WTC11 (cell line): Measurements from ENCODE around the gene OR10J4.

Experiments
- ATF1 ChIP-seq: sonication (generic); formaldehyde crosslinking; IDR thresholded peaks from 2 replicates; pipeline ENCODE4 v1.8.1; 2023; ENCODE audit warnings: mild to moderate bottlenecking, moderate library complexity, missing genetic modification reagents
- ELF4 ChIP-seq: sonication (generic); formaldehyde crosslinking; IDR thresholded peaks from 2 replicates; pipeline ENCODE4 v1.8.1; 2022; ENCODE audit warnings: low read depth, mild to moderate bottlenecking, moderate library complexity, missing genetic modification reagents
- NFYB ChIP-seq: sonication (generic); formaldehyde crosslinking; conservative IDR thresholded peaks from 2 replicates; pipeline ENCODE4 v1.8.0; 2022; ENCODE audit warnings: low read depth, missing genetic modification reagents
- NR1H2 ChIP-seq: sonication (generic); formaldehyde crosslinking; IDR thresholded peaks from 2 replicates; pipeline ENCODE4 v1.9.0; 2021; ENCODE audit warnings: mild to moderate bottlenecking, moderate library complexity, missing genetic modification reagents
- TF ChIP-seq, protein P1 (sequence below): sonication (generic); formaldehyde crosslinking; IDR thresholded peaks from 2 replicates; pipeline ENCODE4 v1.8.1; 2023; ENCODE audit warnings: mild to moderate bottlenecking, moderate library complexity, missing genetic modification reagents
- TF ChIP-seq, protein P2 (sequence below): fragments of 200-600 bp; IDR thresholded peaks from 2 replicates; pipeline ENCODE4 v1.8.0; 2022; ENCODE audit warnings: antibody characterized with exemption
- TF ChIP-seq, protein P3 (sequence below): sonication (generic); formaldehyde crosslinking; IDR thresholded peaks from 2 replicates; pipeline ENCODE4 v1.8.1; 2022; ENCODE audit warnings: low read depth, mild to moderate bottlenecking, moderate library complexity, missing genetic modification reagents, borderline replicate concordance
- TF ChIP-seq, protein P4 (sequence below): sonication (generic); formaldehyde crosslinking; IDR thresholded peaks from 2 replicates; pipeline ENCODE4 v1.8.1; 2022; ENCODE audit warnings: low read depth, missing genetic modification reagents, borderline replicate concordance
- TF ChIP-seq, protein P5 (sequence below): fragments of 250-450 bp; sonication (Bioruptor Pico); IDR thresholded peaks from 2 replicates; pipeline ENCODE4 v1.9.0; 2021; ENCODE audit warnings: moderate library complexity, mild to moderate bottlenecking, inconsistent platforms, borderline replicate concordance

DNA sequence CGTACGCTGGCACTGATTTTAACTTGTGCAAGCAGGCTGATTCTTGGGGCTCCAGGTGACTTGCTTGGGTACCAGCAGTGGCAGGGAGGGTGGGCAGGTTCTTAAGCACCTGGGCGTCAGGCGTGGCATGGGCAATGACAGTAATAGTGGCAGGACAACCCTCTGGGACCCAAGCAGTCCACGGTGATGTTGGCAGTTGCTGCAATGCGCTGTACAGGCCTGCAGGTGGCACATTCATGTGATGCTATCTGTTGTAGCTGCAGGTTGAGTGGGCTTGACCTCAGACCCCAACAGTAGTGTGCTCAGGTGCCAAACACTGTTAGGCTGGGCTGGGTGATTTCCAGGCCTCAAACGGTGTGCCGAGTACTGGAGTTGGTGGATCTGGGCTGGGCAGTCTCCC is 10.2 kb upstream of the OR10J4 start:
- TF ChIP-seq, protein P1, sequence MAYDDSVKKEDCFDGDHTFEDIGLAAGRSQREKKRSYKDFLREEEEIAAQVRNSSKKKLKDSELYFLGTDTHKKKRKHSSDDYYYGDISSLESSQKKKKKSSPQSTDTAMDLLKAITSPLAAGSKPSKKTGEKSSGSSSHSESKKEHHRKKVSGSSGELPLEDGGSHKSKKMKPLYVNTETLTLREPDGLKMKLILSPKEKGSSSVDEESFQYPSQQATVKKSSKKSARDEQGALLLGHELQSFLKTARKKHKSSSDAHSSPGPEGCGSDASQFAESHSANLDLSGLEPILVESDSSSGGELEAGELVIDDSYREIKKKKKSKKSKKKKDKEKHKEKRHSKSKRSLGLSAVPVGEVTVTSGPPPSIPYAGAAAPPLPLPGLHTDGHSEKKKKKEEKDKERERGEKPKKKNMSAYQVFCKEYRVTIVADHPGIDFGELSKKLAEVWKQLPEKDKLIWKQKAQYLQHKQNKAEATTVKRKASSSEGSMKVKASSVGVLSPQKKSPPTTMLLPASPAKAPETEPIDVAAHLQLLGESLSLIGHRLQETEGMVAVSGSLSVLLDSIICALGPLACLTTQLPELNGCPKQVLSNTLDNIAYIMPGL (CRISPR knock-in tag) = no peak
- no peak for TF ChIP-seq NR1H2 (CRISPR knock-in tag)
- TF ChIP-seq, protein P2, sequence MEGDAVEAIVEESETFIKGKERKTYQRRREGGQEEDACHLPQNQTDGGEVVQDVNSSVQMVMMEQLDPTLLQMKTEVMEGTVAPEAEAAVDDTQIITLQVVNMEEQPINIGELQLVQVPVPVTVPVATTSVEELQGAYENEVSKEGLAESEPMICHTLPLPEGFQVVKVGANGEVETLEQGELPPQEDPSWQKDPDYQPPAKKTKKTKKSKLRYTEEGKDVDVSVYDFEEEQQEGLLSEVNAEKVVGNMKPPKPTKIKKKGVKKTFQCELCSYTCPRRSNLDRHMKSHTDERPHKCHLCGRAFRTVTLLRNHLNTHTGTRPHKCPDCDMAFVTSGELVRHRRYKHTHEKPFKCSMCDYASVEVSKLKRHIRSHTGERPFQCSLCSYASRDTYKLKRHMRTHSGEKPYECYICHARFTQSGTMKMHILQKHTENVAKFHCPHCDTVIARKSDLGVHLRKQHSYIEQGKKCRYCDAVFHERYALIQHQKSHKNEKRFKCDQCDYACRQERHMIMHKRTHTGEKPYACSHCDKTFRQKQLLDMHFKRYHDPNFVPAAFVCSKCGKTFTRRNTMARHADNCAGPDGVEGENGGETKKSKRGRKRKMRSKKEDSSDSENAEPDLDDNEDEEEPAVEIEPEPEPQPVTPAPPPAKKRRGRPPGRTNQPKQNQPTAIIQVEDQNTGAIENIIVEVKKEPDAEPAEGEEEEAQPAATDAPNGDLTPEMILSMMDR = peak; percentile 46
- TF ChIP-seq, protein P3, sequence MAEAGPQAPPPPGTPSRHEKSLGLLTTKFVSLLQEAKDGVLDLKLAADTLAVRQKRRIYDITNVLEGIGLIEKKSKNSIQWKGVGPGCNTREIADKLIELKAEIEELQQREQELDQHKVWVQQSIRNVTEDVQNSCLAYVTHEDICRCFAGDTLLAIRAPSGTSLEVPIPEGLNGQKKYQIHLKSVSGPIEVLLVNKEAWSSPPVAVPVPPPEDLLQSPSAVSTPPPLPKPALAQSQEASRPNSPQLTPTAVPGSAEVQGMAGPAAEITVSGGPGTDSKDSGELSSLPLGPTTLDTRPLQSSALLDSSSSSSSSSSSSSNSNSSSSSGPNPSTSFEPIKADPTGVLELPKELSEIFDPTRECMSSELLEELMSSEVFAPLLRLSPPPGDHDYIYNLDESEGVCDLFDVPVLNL (CRISPR knock-in tag) = no peak
- no peak for TF ChIP-seq ELF4
- TF ChIP-seq NFYB = no peak
- TF ChIP-seq, protein P4, sequence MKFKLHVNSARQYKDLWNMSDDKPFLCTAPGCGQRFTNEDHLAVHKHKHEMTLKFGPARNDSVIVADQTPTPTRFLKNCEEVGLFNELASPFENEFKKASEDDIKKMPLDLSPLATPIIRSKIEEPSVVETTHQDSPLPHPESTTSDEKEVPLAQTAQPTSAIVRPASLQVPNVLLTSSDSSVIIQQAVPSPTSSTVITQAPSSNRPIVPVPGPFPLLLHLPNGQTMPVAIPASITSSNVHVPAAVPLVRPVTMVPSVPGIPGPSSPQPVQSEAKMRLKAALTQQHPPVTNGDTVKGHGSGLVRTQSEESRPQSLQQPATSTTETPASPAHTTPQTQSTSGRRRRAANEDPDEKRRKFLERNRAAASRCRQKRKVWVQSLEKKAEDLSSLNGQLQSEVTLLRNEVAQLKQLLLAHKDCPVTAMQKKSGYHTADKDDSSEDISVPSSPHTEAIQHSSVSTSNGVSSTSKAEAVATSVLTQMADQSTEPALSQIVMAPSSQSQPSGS (CRISPR knock-in tag) = no peak
- TF ChIP-seq, protein P5, sequence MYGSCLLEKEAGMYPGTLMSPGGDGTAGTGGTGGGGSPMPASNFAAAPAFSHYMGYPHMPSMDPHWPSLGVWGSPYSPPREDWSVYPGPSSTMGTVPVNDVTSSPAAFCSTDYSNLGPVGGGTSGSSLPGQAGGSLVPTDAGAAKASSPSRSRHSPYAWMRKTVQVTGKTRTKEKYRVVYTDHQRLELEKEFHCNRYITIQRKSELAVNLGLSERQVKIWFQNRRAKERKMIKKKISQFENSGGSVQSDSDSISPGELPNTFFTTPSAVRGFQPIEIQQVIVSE (CRISPR knock-in tag) = no peak
- no peak for TF ChIP-seq ATF1 (CRISPR knock-in tag)
